Measurements from ENCODE around the gene PGF. TPM values are rescaled to one million over a fixed set of nuclear protein-coding genes. Genes with fewer than 3 reads are reported as not detected.

The PGF gene
- total and polyA plus RNA-seq, 2 of the 13 experiments (the other 11 are each of a cell fraction or from before 2014, with no cell fraction given) = 10.7 to 27.5 TPM

DNA sequence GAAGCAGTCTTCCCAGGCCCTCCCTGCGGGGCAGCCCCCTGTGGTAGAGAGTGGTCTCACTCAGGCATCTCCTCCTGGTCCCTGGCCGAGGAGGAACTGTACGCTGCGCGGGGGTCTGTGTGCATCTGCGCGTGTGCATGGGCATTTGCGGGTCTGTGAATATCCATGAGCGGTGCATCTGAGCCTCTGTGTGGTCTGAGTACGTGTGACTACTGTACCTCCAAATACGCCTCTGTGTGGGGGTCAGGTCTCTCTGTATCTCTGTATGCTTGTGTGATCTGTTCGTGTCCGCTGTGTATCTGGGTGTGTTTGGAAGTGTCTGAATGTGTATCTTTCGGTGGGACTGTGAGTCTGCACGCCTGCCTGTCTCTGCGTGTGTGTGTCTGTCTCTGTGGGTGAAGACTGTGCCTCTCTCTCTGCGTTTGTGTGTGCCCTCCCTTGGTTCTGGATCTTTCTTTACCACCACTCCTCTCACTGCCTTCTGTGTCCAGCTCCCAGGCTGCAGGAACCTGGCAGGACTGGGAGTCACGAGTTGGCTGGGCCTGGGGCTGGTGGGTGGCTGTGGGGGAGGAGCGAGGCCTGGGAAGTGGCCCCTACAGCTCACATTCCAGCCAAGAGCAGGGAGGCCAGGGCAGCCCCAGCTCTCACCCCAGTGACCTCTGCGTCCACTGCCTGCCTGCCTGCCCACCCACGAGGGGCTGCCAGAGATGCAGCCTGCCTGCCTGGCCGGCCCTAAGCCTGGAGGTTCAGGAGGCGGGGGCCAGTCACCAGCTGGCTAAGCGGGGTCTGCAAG lies 1.1 kb upstream of the PGF start (continued):
- TF ChIP-seq PRPF4 (IDR thresholded peaks at IDR 0.05; ENCODE audit: low read depth, low read length, poor library complexity, severe bottlenecking) (no peak), SALL1 (CRISPR knock-in tag; IDR thresholded peaks at IDR 0.05) (peak; percentile 54), ZFX (CRISPR knock-in tag; IDR thresholded peaks at IDR 0.05; ENCODE audit: low read depth) (peak; percentile 81), ERF (CRISPR knock-in tag; IDR thresholded peaks at IDR 0.05) (peak; percentile 54; the same call in 1 of the 2 replicates), DPF2 (CRISPR knock-in tag; IDR thresholded peaks at IDR 0.05; ENCODE audit: borderline replicate concordance, low read depth) (peak; percentile 50; the same call in 1 of the 2 replicates), STAG1 (CRISPR knock-in tag; IDR thresholded peaks at IDR 0.05) (peak; percentile 7; the same call in 1 of the 2 replicates), TCF12 (IDR thresholded peaks at IDR 0.05) (no peak), TCF12 (CRISPR knock-in tag; IDR thresholded peaks at IDR 0.05) (no peak), GLI4 (CRISPR knock-in tag; IDR thresholded peaks at IDR 0.05; ENCODE audit: borderline replicate concordance) (0 out of 2 replicates have a peak, but pooled peaks have one; percentile 19), SMAD9 (CRISPR knock-in tag; IDR thresholded peaks at IDR 0.05) (0 out of 2 replicates have a peak, but pooled peaks have one; percentile 50), GABPB1 (CRISPR knock-in tag; IDR thresholded peaks at IDR 0.05) (peak; percentile 40; the same call in 1 of the 2 replicates), ZNF614 (CRISPR knock-in tag; IDR thresholded peaks at IDR 0.05; ENCODE audit: borderline replicate concordance) (peak; percentile 25; the same call in 1 of the 2 replicates), LCORL (IDR thresholded peaks at IDR 0.05) (no peak), LCORL (CRISPR knock-in tag; IDR thresholded peaks at IDR 0.05) (0 out of 2 replicates have a peak, but pooled peaks have one; percentile 36), ZNF746 (CRISPR knock-in tag; IDR thresholded peaks at IDR 0.05) (0 out of 2 replicates have a peak, but pooled peaks have one; percentile 49), NFYC (CRISPR knock-in tag; IDR thresholded peaks at IDR 0.05) (no peak)
- TF ChIP-seq, protein P1, sequence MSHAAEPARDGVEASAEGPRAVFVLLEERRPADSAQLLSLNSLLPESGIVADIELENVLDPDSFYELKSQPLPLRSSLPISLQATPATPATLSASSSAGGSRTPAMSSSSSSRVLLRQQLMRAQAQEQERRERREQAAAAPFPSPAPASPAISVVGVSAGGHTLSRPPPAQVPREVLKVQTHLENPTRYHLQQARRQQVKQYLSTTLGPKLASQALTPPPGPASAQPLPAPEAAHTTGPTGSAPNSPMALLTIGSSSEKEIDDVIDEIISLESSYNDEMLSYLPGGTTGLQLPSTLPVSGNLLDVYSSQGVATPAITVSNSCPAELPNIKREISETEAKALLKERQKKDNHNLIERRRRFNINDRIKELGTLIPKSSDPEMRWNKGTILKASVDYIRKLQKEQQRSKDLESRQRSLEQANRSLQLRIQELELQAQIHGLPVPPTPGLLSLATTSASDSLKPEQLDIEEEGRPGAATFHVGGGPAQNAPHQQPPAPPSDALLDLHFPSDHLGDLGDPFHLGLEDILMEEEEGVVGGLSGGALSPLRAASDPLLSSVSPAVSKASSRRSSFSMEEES (CRISPR knock-in tag; IDR thresholded peaks at IDR 0.05) = peak; percentile 94
- TF ChIP-seq, protein P2, sequence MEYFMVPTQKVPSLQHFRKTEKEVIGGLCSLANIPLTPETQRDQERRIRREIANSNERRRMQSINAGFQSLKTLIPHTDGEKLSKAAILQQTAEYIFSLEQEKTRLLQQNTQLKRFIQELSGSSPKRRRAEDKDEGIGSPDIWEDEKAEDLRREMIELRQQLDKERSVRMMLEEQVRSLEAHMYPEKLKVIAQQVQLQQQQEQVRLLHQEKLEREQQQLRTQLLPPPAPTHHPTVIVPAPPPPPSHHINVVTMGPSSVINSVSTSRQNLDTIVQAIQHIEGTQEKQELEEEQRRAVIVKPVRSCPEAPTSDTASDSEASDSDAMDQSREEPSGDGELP (IDR thresholded peaks at IDR 0.05; ENCODE audit: borderline replicate concordance, low read depth) = 0 out of 2 replicates have a peak, but pooled peaks have one; percentile 38
- TF ChIP-seq, protein P3, sequence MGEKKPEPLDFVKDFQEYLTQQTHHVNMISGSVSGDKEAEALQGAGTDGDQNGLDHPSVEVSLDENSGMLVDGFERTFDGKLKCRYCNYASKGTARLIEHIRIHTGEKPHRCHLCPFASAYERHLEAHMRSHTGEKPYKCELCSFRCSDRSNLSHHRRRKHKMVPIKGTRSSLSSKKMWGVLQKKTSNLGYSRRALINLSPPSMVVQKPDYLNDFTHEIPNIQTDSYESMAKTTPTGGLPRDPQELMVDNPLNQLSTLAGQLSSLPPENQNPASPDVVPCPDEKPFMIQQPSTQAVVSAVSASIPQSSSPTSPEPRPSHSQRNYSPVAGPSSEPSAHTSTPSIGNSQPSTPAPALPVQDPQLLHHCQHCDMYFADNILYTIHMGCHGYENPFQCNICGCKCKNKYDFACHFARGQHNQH (CRISPR knock-in tag; IDR thresholded peaks at IDR 0.05) = peak; percentile 42; the same call in 1 of the 2 replicates
- TF ChIP-seq, protein P4, sequence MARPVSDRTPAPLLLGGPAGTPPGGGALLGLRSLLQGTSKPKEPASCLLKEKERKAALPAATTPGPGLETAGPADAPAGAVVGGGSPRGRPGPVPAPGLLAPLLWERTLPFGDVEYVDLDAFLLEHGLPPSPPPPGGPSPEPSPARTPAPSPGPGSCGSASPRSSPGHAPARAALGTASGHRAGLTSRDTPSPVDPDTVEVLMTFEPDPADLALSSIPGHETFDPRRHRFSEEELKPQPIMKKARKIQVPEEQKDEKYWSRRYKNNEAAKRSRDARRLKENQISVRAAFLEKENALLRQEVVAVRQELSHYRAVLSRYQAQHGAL (CRISPR knock-in tag; IDR thresholded peaks at IDR 0.05; ENCODE audit: not compliant biosample characterization) = no peak
- TF ChIP-seq, protein P5, sequence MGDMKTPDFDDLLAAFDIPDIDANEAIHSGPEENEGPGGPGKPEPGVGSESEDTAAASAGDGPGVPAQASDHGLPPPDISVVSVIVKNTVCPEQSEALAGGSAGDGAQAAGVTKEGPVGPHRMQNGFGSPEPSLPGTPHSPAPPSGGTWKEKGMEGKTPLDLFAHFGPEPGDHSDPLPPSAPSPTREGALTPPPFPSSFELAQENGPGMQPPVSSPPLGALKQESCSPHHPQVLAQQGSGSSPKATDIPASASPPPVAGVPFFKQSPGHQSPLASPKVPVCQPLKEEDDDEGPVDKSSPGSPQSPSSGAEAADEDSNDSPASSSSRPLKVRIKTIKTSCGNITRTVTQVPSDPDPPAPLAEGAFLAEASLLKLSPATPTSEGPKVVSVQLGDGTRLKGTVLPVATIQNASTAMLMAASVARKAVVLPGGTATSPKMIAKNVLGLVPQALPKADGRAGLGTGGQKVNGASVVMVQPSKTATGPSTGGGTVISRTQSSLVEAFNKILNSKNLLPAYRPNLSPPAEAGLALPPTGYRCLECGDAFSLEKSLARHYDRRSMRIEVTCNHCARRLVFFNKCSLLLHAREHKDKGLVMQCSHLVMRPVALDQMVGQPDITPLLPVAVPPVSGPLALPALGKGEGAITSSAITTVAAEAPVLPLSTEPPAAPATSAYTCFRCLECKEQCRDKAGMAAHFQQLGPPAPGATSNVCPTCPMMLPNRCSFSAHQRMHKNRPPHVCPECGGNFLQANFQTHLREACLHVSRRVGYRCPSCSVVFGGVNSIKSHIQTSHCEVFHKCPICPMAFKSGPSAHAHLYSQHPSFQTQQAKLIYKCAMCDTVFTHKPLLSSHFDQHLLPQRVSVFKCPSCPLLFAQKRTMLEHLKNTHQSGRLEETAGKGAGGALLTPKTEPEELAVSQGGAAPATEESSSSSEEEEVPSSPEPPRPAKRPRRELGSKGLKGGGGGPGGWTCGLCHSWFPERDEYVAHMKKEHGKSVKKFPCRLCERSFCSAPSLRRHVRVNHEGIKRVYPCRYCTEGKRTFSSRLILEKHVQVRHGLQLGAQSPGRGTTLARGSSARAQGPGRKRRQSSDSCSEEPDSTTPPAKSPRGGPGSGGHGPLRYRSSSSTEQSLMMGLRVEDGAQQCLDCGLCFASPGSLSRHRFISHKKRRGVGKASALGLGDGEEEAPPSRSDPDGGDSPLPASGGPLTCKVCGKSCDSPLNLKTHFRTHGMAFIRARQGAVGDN (CRISPR knock-in tag; IDR thresholded peaks at IDR 0.05) = peak; percentile 87
